HCT116 (cell line): ENCODE measurements around the gene CD27. TPM values are rescaled to one million over a fixed set of nuclear protein-coding genes. Genes with fewer than 3 reads are reported as not detected.

Source experiments
- ATAC-seq: fragments of 200-7000 bp; cut with Tn5 transposase; 2 replicates; pipeline ENCODE4 v1.9.1; 2020; ENCODE audit warnings: mild to moderate bottlenecking, moderate library complexity
- BruUV-seq: library from RNA; stranded (reverse); fragments of 400-500 nt; replicated peaks from 2 replicates; lab custom pipeline; 2021; lab: Mats Ljungman, UMichigan
- CTCF ChIA-PET: fragments of 300-600 bp; sonication (Branson Sonifier 250); formaldehyde crosslinking; loops from one replicate; lab custom pipeline; 2021; ENCODE audit warnings: antibody characterized with exemption; lab: Charles Lee
- POLR2A ChIA-PET: fragments of 300-600, 350-600 bp; sonication (Branson Sonifier 250); formaldehyde crosslinking; loops from one replicate; lab custom pipeline; 2021; ENCODE audit warnings: antibody characterized with exemption; lab: Charles Lee
- RAD21 ChIA-PET, 2 experiments: fragments of 300-600 bp; sonication (Branson Sonifier 250); formaldehyde crosslinking; loops; one replicate each; lab custom pipeline; 2023; ENCODE audit warnings: low total read pairs in 2 of 2; ENCODE audit not compliant: uncharacterized antibody in 2 of 2, unreplicated experiment in 2 of 2, low non-redundant PET in 1 of 2; lab: Charles Lee
- DNase-seq: peaks from one replicate; pipeline ENCODE4 v3.0.0-alpha.2; 2010; ENCODE audit warnings: low read depth, low spot score
- H2AFZ ChIP-seq: fragments of 200-600 bp; shearing (Covaris generic), sonication (generic); 2 replicates; pipeline ENCODE4 v1.6.1; 2017; ENCODE audit warnings: low read depth, mixed run types, mixed read lengths, antibody characterized with exemption, low read length; ENCODE audit not compliant: poor library complexity, severe bottlenecking
- H3K27ac ChIP-seq: 2 replicates; pipeline ENCODE4 v1.5.1; 2012; ENCODE audit warnings: low read depth, low read length
- H3K27me3 ChIP-seq: fragments of 200-600 bp; sonication (generic); 2 replicates; pipeline ENCODE4 v1.6.1; 2016; ENCODE audit warnings: mixed run types, low read length, mixed read lengths; ENCODE audit not compliant: insufficient read depth
- H3K36me3 ChIP-seq, 2 experiments: fragments of 200-500 bp in 1 of 2; fragments of 200-600 bp in 1 of 2; sonication (Bioruptor generic) in 1 of 2; sonication (generic) in 1 of 2; 2 replicates each; pipeline versions ENCODE4 v1.5.1 to v1.6.1; 2014 to 2016; ENCODE audit warnings: low read length in 2 of 2, inconsistent platforms in 1 of 2, mixed read lengths in 1 of 2, mixed run types in 1 of 2; ENCODE audit not compliant: insufficient read depth in 2 of 2, control insufficient read depth in 1 of 2
- H3K4me1 ChIP-seq, 2 experiments: fragments of 200-600 bp in 1 of 2; sonication (generic) in 1 of 2; 2 replicates each; pipeline versions ENCODE4 v1.5.1 to v1.6.1; 2012 to 2017; ENCODE audit warnings: low read length in 2 of 2, inconsistent platforms in 1 of 2, mild to moderate bottlenecking in 1 of 2, mixed read lengths in 1 of 2, mixed run types in 1 of 2, moderate library complexity in 1 of 2; ENCODE audit not compliant: insufficient read depth in 2 of 2, control insufficient read depth in 1 of 2
- H3K4me2 ChIP-seq: fragments of 200-600 bp; sonication (generic); 2 replicates; pipeline ENCODE4 v1.6.1; 2017; ENCODE audit warnings: mixed run types, low read length, mixed read lengths
- H3K4me3 ChIP-seq, 2 experiments: fragments of 200-600 bp in 1 of 2; sonication (generic) in 1 of 2; replicated peaks in 1 of 2; 2 replicates each; pipeline ENCODE4 v1.5.1; 2011 to 2016; ENCODE audit warnings: low read length in 2 of 2, control low read depth in 1 of 2, low read depth in 1 of 2, mild to moderate bottlenecking in 1 of 2, mixed read lengths in 1 of 2, mixed run types in 1 of 2
- H3K79me2 ChIP-seq: fragments of 200-600 bp; sonication (generic); 2 replicates; pipeline ENCODE4 v1.6.1; 2017; ENCODE audit warnings: mild to moderate bottlenecking, mixed run types, low read length, moderate library complexity, mixed read lengths; ENCODE audit not compliant: insufficient read depth
- H3K9ac ChIP-seq: fragments of 200-600 bp; sonication (generic); 2 replicates; pipeline ENCODE4 v1.6.1; 2016; ENCODE audit warnings: low read length, mixed read lengths
- H3K9me2 ChIP-seq: fragments of 200-600 bp; sonication (generic), shearing (Covaris generic); 2 replicates; pipeline ENCODE4 v1.6.1; 2017; ENCODE audit warnings: mixed run types, mild to moderate bottlenecking, moderate library complexity; ENCODE audit not compliant: insufficient read depth
- H3K9me3 ChIP-seq, 2 experiments: fragments of 200-500 bp in 1 of 2; fragments of 200-600 bp in 1 of 2; sonication (Bioruptor generic) in 1 of 2; sonication (generic) in 1 of 2; 2 replicates each; pipeline ENCODE4 v1.6.1; 2014 to 2017; ENCODE audit warnings: low read length in 2 of 2, mixed read lengths in 2 of 2, inconsistent platforms in 1 of 2, low read depth in 1 of 2, mild to moderate bottlenecking in 1 of 2, mixed run types in 1 of 2, moderate library complexity in 1 of 2; ENCODE audit not compliant: control insufficient read depth in 1 of 2, insufficient read depth in 1 of 2
- H4K20me1 ChIP-seq: fragments of 200-600 bp; sonication (generic), shearing (Covaris generic); 2 replicates; pipeline ENCODE4 v1.6.1; 2017; ENCODE audit warnings: mixed run types, mild to moderate bottlenecking, moderate library complexity; ENCODE audit not compliant: insufficient read depth
- CBX3 ChIP-seq: IDR thresholded peaks from 2 replicates; pipeline ENCODE4 v1.6.1; 2012; ENCODE audit warnings: low read depth
- FOSL1 ChIP-seq: IDR thresholded peaks from 2 replicates; pipeline ENCODE4 v1.6.1; 2012; ENCODE audit warnings: low read depth
- JUND ChIP-seq: IDR thresholded peaks from 2 replicates; pipeline ENCODE4 v1.6.1; 2012
- POLR2A ChIP-seq: IDR thresholded peaks from 2 replicates; pipeline ENCODE4 v1.7.0; 2011; ENCODE audit warnings: borderline replicate concordance; ENCODE audit not compliant: insufficient read depth, insufficient read length; ENCODE audit errors: extremely low read depth
- POLR2AphosphoS5 ChIP-seq: IDR thresholded peaks from 2 replicates; pipeline ENCODE4 v1.6.1; 2011; ENCODE audit warnings: mild to moderate bottlenecking, low read depth, low read length, moderate library complexity
- RAD21 ChIP-seq: IDR thresholded peaks from 2 replicates; pipeline ENCODE4 v1.6.1; 2012; ENCODE audit warnings: low read depth, mild to moderate bottlenecking
- TCF7L2 ChIP-seq: IDR thresholded peaks from 2 replicates; pipeline ENCODE4 v1.7.0; 2011; ENCODE audit warnings: borderline replicate concordance, inconsistent platforms; ENCODE audit not compliant: insufficient read depth, insufficient read length; ENCODE audit errors: extremely low read depth
- YY1 ChIP-seq: IDR thresholded peaks from 2 replicates; pipeline ENCODE4 v1.6.1; 2011; ENCODE audit warnings: low read length, low read depth, moderate library complexity, mild to moderate bottlenecking; ENCODE audit not compliant: insufficient replicate concordance; ENCODE audit errors: extremely low read depth
- ZFX ChIP-seq: fragments of 450-650 bp; IDR thresholded peaks from 2 replicates; pipeline ENCODE4 v1.6.1; 2017
- intact Hi-C: fragments of 100-400 bp; cut with micrococcal nuclease; formaldehyde crosslinking; loops from 2 replicates; pipeline ENCODE4 v1.10.0; 2022
- total RNA-seq: library from RNA; stranded (reverse); gene quantifications from one replicate; pipeline ENCODE4 v1.2.1, GENCODE V29; 2021; ENCODE audit not compliant: unreplicated experiment
- TF ChIP-seq, protein P1 (sequence below): IDR thresholded peaks from 2 replicates; pipeline ENCODE4 v1.6.1; 2012
- TF ChIP-seq, protein P2 (sequence below): IDR thresholded peaks from 2 replicates; pipeline ENCODE4 v1.6.1; 2011; ENCODE audit warnings: mild to moderate bottlenecking, low read length, moderate library complexity; ENCODE audit not compliant: insufficient replicate concordance; ENCODE audit errors: extremely low read depth
- TF ChIP-seq, protein P3 (sequence below), 3 experiments: fragments of 200-600 bp in 1 of 3; sonication (generic) in 1 of 3; IDR thresholded peaks in 2 of 3; conservative IDR thresholded peaks in 1 of 3; 2 replicates each; pipeline ENCODE4 v1.5.1; 2012 to 2017; ENCODE audit warnings: low read depth in 2 of 3, low read length in 2 of 3, antibody characterized with exemption in 1 of 3, borderline replicate concordance in 1 of 3, control low read depth in 1 of 3, mild to moderate bottlenecking in 1 of 3, mixed read lengths in 1 of 3, mixed run types in 1 of 3, moderate library complexity in 1 of 3; ENCODE audit not compliant: insufficient read depth in 1 of 3

Gene CD27
- total RNA-seq, 1 experiment from 2014 or later, result 0.25 TPM

DNA sequence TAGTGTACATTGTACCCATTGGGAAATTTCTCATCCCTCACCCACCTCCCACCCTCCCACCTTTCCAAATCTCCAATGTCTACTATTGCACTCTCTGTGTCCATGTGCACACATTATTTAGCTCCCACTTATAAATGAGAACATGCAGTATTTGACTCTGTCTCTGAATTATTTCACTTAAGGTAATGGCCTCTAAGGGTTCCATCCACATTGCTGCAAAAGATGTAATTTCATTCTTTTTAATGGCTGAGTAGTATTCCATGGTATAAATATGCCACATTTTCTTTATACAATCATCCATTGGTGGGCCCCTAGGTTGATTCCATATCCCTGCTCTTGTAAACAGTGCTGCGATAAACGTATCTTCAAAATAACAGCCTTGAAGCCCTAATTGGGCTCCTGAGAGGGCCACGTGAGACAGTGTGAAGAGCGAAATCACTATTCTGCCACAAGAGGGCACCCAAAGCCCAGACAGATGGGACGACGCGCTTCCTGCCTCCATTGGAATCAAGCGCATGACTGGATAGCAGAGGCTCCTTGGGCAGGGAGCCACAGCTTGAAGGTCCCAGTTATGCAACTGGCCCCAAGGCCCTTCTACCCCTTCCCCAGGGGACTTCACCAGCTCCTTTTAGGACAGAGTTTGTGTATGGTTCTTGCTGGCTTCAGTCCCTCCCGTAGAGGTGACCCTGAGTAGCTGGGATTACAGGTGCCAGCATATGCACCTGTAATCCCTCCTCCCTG is 21.3 kb upstream of the CD27 start:
- H2AFZ ChIP-seq, result peak overlapping the region; percentile 26
- no peak overlapping the region for H3K9ac ChIP-seq
- H3K27ac ChIP-seq, result no peak overlapping the region
- peak; percentile 97 for ATAC-seq
- 0 out of 2 replicates have a peak overlapping the region, but pooled peaks have one; percentile 12 for H3K4me2 ChIP-seq
- CTCF ChIA-PET, result interaction anchor here (1.1 to 5.3 kb wide), 6 partner anchors 9 to 116 kb away, joined by 3 to 46 read pairs (median 4); no protein-coding TSS in a partner anchor
- H3K27me3 ChIP-seq, result no peaks in the 10 kb centered on the region
- H3K36me3 ChIP-seq, result no peaks in the 10 kb centered on the region
- TF ChIP-seq JUND (no peak), POLR2A (peak; percentile 31), ZFX (no peak), CBX3 (peak; percentile 97), RAD21 (peak; percentile 97), FOSL1 (no peak), YY1 (peak; percentile 56), POLR2AphosphoS5 (peak; percentile 27; the same call in 1 of the 2 replicates), TCF7L2 (no peak)
- TF ChIP-seq, protein P1, sequence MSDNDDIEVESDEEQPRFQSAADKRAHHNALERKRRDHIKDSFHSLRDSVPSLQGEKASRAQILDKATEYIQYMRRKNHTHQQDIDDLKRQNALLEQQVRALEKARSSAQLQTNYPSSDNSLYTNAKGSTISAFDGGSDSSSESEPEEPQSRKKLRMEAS, result peak; percentile 99
- TF ChIP-seq, protein P2, sequence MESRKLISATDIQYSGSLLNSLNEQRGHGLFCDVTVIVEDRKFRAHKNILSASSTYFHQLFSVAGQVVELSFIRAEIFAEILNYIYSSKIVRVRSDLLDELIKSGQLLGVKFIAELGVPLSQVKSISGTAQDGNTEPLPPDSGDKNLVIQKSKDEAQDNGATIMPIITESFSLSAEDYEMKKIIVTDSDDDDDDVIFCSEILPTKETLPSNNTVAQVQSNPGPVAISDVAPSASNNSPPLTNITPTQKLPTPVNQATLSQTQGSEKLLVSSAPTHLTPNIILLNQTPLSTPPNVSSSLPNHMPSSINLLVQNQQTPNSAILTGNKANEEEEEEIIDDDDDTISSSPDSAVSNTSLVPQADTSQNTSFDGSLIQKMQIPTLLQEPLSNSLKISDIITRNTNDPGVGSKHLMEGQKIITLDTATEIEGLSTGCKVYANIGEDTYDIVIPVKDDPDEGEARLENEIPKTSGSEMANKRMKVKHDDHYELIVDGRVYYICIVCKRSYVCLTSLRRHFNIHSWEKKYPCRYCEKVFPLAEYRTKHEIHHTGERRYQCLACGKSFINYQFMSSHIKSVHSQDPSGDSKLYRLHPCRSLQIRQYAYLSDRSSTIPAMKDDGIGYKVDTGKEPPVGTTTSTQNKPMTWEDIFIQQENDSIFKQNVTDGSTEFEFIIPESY, result no peak
- TF ChIP-seq, protein P3, sequence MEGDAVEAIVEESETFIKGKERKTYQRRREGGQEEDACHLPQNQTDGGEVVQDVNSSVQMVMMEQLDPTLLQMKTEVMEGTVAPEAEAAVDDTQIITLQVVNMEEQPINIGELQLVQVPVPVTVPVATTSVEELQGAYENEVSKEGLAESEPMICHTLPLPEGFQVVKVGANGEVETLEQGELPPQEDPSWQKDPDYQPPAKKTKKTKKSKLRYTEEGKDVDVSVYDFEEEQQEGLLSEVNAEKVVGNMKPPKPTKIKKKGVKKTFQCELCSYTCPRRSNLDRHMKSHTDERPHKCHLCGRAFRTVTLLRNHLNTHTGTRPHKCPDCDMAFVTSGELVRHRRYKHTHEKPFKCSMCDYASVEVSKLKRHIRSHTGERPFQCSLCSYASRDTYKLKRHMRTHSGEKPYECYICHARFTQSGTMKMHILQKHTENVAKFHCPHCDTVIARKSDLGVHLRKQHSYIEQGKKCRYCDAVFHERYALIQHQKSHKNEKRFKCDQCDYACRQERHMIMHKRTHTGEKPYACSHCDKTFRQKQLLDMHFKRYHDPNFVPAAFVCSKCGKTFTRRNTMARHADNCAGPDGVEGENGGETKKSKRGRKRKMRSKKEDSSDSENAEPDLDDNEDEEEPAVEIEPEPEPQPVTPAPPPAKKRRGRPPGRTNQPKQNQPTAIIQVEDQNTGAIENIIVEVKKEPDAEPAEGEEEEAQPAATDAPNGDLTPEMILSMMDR (IDR thresholded peaks at IDR 0.05 in 2 of 3, conservative IDR thresholded peaks at IDR 0.05 in 1 of 3; ENCODE audit: borderline replicate concordance in 1 of 3, insufficient read depth in 1 of 3, low read depth in 2 of 3, low read length in 2 of 3), result peak; percentile 78 to 90 (median 90)
- TF ChIP-seq, all 23 proteins: peak for 7
- intact Hi-C loops, result loop anchor here (1.0 to 2.0 kb wide), 4 partner anchors 42 to 115 kb away; partner anchors contain the start of gene MRPL51
- RAD21 ChIA-PET, result interaction anchor here (1.9 to 2.2 kb wide), 2 partner anchors 42 kb away, joined by 8 to 9 read pairs; no protein-coding TSS in a partner anchor
- peaks cover 4 to 20% of the 10 kb centered on the region in 2 experiments; a peak in 3 of 4 replicates for H3K4me1 ChIP-seq
- H3K4me3 ChIP-seq, result no peak overlapping the region
- peak; percentile 84 for DNase-seq
- no peaks in the 10 kb centered on the region for H3K9me2 ChIP-seq
- no peaks in the 10 kb centered on the region for H3K79me2 ChIP-seq
- H3K9me3 ChIP-seq, result no peaks in the 10 kb centered on the region
- POLR2A ChIA-PET, result interaction anchor here (0.6 to 1.9 kb wide), 2 partner anchors 19 to 115 kb away, joined by 3 to 6 read pairs; no protein-coding TSS in a partner anchor
- H4K20me1 ChIP-seq, result no peaks in the 10 kb centered on the region
- no TSS peak for BruUV-seq
